HepG2 (cell line): ENCODE data around the gene HSPA1B. TPM values are rescaled to one million over a fixed set of nuclear protein-coding genes. Genes with fewer than 3 reads are reported as not detected.

Source experiments
- AKAP8 ChIP-seq: sonication (generic); formaldehyde crosslinking; IDR thresholded peaks from 2 replicates; pipeline ENCODE4 v1.5.1; 2020; ENCODE audit warnings: mild to moderate bottlenecking, missing genetic modification reagents
- HMG20A ChIP-seq: IDR thresholded peaks from 2 replicates; pipeline ENCODE4 v1.6.1; 2016; ENCODE audit warnings: borderline replicate concordance
- HOXA3 ChIP-seq: sonication (generic); formaldehyde crosslinking; IDR thresholded peaks from 2 replicates; pipeline ENCODE4 v1.5.0; 2020; ENCODE audit warnings: missing genetic modification reagents
- MTF2 ChIP-seq: sonication (generic); formaldehyde crosslinking; IDR thresholded peaks from 2 replicates; pipeline ENCODE4 v1.5.0; 2020; ENCODE audit warnings: missing genetic modification reagents, borderline replicate concordance
- NFATC3 ChIP-seq: sonication (generic); formaldehyde crosslinking; IDR thresholded peaks from 2 replicates; pipeline ENCODE4 v1.5.1; 2020; ENCODE audit warnings: mild to moderate bottlenecking, missing genetic modification reagents
- NFE2L2 ChIP-seq: fragments of 150-350 bp; IDR thresholded peaks from 2 replicates; pipeline ENCODE4 v1.6.1; 2014; ENCODE audit warnings: low read length
- PRMT3 ChIP-seq: sonication (generic); formaldehyde crosslinking; IDR thresholded peaks from 2 replicates; pipeline ENCODE4 v1.8.1; 2022; ENCODE audit warnings: low read depth, mild to moderate bottlenecking, moderate library complexity, missing genetic modification reagents, borderline replicate concordance
- SETDB1 ChIP-seq: sonication (generic); formaldehyde crosslinking; IDR thresholded peaks from 2 replicates; pipeline ENCODE4 v1.5.1; 2020; ENCODE audit warnings: missing genetic modification reagents, mild to moderate bottlenecking, borderline replicate concordance
- ZNF337 ChIP-seq: sonication (generic); formaldehyde crosslinking; IDR thresholded peaks from 2 replicates; pipeline ENCODE4 v1.5.1; 2020; ENCODE audit warnings: missing genetic modification reagents, low read depth, mild to moderate bottlenecking, borderline replicate concordance
- ZNF644 ChIP-seq: IDR thresholded peaks from 2 replicates; pipeline ENCODE4 v1.6.1; 2016; ENCODE audit warnings: low read depth
- ZNF841 ChIP-seq: sonication (generic); formaldehyde crosslinking; IDR thresholded peaks from 2 replicates; pipeline ENCODE4 v1.8.1; 2023; ENCODE audit warnings: missing genetic modification reagents, borderline replicate concordance
- polyA plus RNA-seq, 8 experiments: library from polyadenylated mRNA; depleted of rRNA in 3 of 8; stranded (reverse) in 7 of 8; unstranded in 1 of 8; fragments of >200 nt; fragmentation: Illumina TruSeq in 4 of 8; extraction: Trizol in 4 of 8; gene quantifications; 2 replicates each; pipeline versions ENCODE4 v1.2.1 to v1.2.3, GENCODE V29; 2011 to 2016; ENCODE audit warnings: low read depth in 4 of 8, missing spikeins in 1 of 8, mixed read lengths in 1 of 8; ENCODE audit not compliant: insufficient read depth in 1 of 8
- total RNA-seq, 5 experiments: library from RNA; depleted of rRNA; stranded (reverse); fragments of >200 nt; fragmentation: Illumina TruSeq; extraction: Trizol; gene quantifications; 2 replicates each; pipeline ENCODE4 v1.2.3, GENCODE V29; 2016; ENCODE audit warnings: low read depth in 1 of 5
- TF ChIP-seq, protein P1 (sequence below): sonication (generic); formaldehyde crosslinking; IDR thresholded peaks from 2 replicates; pipeline ENCODE4 v1.5.1; 2020; ENCODE audit warnings: missing genetic modification reagents, mild to moderate bottlenecking, borderline replicate concordance
- TF ChIP-seq, protein P2 (sequence below): sonication (generic); formaldehyde crosslinking; IDR thresholded peaks from 2 replicates; pipeline ENCODE4 v1.4.0; 2020; ENCODE audit warnings: missing genetic modification reagents
- TF ChIP-seq, protein P3 (sequence below): sonication (generic); formaldehyde crosslinking; IDR thresholded peaks from 2 replicates; pipeline ENCODE4 v1.5.0; 2020; ENCODE audit warnings: missing genetic modification reagents
- TF ChIP-seq, protein P4 (sequence below): sonication (generic); formaldehyde crosslinking; IDR thresholded peaks from 2 replicates; pipeline ENCODE4 v1.5.0; 2020; ENCODE audit warnings: mild to moderate bottlenecking, missing genetic modification reagents
- TF ChIP-seq, protein P5 (sequence below): sonication (generic); formaldehyde crosslinking; IDR thresholded peaks from 2 replicates; pipeline ENCODE4 v1.4.0; 2020; ENCODE audit warnings: mild to moderate bottlenecking, low read depth, missing genetic modification reagents

Gene HSPA1B
- total and polyA plus RNA-seq, 2 of the 13 experiments (the other 11 are each of a cell fraction or from before 2014, with no cell fraction given), result 26.0 to 186 TPM

DNA sequence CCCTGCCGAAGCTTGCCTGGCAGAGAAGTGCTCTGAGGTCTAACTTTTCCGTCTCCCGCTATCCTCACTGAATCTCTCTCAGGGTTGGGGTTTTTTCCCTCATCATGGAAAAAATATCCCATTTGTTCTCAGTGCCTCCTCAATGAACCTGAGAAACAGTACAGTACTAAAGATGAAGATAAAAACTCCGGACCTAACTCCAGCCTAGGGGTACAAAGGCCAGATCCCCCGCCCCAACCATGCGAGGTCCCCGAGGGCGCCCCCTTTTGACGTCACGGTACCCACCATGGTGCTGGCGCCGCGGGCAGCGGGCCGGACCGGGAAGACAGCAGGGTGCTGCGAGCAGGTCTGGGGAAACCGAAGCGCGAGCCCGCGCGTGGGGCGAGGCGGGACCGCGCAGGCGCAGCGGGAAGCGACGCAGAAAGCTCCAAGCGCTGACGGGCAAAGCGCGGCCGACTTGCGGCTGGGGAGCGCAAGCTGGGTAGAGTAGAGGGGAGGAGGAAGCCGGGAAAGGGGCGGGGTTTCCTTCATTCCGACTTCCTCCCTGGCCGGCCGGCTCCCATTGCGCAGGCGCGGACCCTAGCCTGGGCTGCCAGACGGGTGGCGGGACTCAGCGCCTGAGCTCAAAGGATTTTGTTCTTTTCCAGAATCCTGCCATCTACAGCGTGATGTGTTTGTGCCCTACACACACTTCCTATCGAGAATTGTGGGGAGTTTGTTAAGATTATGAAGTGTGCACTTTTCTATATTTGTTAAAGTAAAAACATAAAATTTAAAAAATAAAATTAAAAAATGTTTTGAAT lies 20.9 kb upstream of the HSPA1B start, which contains the start of gene LSM2 (continued):
- TF ChIP-seq, protein P1, sequence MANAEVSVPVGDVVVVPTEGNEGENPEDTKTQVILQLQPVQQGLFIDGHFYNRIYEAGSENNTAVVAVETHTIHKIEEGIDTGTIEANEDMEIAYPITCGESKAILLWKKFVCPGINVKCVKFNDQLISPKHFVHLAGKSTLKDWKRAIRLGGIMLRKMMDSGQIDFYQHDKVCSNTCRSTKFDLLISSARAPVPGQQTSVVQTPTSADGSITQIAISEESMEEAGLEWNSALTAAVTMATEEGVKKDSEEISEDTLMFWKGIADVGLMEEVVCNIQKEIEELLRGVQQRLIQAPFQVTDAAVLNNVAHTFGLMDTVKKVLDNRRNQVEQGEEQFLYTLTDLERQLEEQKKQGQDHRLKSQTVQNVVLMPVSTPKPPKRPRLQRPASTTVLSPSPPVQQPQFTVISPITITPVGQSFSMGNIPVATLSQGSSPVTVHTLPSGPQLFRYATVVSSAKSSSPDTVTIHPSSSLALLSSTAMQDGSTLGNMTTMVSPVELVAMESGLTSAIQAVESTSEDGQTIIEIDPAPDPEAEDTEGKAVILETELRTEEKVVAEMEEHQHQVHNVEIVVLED (CRISPR knock-in tag), result peak; percentile 88; the same call in 1 of the 2 replicates
- TF ChIP-seq ZNF337 (CRISPR knock-in tag) (peak; percentile 94), MTF2 (CRISPR knock-in tag) (no peak; the same call in 1 of the 2 replicates), HOXA3 (CRISPR knock-in tag) (peak; percentile 98), NFATC3 (CRISPR knock-in tag) (peak; percentile 94; the same call in 1 of the 2 replicates), ZNF841 (CRISPR knock-in tag) (no peak; the same call in 1 of the 2 replicates), PRMT3 (CRISPR knock-in tag) (no peak), SETDB1 (CRISPR knock-in tag) (no peak), HMG20A (CRISPR knock-in tag) (no peak; the same call in 1 of the 2 replicates), ZNF644 (CRISPR knock-in tag) (0 out of 2 replicates have a peak, but pooled peaks have one; percentile 13), AKAP8 (CRISPR knock-in tag) (peak; percentile 87), NFE2L2 (no peak)
- TF ChIP-seq, protein P2, sequence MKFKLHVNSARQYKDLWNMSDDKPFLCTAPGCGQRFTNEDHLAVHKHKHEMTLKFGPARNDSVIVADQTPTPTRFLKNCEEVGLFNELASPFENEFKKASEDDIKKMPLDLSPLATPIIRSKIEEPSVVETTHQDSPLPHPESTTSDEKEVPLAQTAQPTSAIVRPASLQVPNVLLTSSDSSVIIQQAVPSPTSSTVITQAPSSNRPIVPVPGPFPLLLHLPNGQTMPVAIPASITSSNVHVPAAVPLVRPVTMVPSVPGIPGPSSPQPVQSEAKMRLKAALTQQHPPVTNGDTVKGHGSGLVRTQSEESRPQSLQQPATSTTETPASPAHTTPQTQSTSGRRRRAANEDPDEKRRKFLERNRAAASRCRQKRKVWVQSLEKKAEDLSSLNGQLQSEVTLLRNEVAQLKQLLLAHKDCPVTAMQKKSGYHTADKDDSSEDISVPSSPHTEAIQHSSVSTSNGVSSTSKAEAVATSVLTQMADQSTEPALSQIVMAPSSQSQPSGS (CRISPR knock-in tag), result peak; percentile 85
- TF ChIP-seq, protein P3, sequence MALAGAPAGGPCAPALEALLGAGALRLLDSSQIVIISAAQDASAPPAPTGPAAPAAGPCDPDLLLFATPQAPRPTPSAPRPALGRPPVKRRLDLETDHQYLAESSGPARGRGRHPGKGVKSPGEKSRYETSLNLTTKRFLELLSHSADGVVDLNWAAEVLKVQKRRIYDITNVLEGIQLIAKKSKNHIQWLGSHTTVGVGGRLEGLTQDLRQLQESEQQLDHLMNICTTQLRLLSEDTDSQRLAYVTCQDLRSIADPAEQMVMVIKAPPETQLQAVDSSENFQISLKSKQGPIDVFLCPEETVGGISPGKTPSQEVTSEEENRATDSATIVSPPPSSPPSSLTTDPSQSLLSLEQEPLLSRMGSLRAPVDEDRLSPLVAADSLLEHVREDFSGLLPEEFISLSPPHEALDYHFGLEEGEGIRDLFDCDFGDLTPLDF (CRISPR knock-in tag), result peak; percentile 85
- TF ChIP-seq, protein P4, sequence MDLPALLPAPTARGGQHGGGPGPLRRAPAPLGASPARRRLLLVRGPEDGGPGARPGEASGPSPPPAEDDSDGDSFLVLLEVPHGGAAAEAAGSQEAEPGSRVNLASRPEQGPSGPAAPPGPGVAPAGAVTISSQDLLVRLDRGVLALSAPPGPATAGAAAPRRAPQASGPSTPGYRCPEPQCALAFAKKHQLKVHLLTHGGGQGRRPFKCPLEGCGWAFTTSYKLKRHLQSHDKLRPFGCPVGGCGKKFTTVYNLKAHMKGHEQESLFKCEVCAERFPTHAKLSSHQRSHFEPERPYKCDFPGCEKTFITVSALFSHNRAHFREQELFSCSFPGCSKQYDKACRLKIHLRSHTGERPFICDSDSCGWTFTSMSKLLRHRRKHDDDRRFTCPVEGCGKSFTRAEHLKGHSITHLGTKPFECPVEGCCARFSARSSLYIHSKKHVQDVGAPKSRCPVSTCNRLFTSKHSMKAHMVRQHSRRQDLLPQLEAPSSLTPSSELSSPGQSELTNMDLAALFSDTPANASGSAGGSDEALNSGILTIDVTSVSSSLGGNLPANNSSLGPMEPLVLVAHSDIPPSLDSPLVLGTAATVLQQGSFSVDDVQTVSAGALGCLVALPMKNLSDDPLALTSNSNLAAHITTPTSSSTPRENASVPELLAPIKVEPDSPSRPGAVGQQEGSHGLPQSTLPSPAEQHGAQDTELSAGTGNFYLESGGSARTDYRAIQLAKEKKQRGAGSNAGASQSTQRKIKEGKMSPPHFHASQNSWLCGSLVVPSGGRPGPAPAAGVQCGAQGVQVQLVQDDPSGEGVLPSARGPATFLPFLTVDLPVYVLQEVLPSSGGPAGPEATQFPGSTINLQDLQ (CRISPR knock-in tag), result no peak
- TF ChIP-seq, protein P5, sequence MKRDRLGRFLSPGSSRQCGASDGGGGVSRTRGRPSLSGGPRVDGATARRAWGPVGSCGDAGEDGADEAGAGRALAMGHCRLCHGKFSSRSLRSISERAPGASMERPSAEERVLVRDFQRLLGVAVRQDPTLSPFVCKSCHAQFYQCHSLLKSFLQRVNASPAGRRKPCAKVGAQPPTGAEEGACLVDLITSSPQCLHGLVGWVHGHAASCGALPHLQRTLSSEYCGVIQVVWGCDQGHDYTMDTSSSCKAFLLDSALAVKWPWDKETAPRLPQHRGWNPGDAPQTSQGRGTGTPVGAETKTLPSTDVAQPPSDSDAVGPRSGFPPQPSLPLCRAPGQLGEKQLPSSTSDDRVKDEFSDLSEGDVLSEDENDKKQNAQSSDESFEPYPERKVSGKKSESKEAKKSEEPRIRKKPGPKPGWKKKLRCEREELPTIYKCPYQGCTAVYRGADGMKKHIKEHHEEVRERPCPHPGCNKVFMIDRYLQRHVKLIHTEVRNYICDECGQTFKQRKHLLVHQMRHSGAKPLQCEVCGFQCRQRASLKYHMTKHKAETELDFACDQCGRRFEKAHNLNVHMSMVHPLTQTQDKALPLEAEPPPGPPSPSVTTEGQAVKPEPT (CRISPR knock-in tag), result peak; percentile 95; the same call in 1 of the 2 replicates
